HepG2 (cell line): Measurements from ENCODE around the gene DGCR2. TPM values are rescaled to one million over a fixed set of nuclear protein-coding genes. Genes with fewer than 3 reads are reported as not detected.
A peak's percentile ranks its signal among the peaks of the same experiment; 100 is the strongest.

Source experiments
- ATAC-seq: fragments of 200-7000 bp; cut with Tn5 transposase; 3 replicates; pipeline ENCODE4 v1.9.1; 2020; ENCODE audit warnings: mild to moderate bottlenecking, moderate library complexity
- BruUV-seq: library from RNA; stranded (reverse); fragments of 400-500 nt; replicated peaks from 2 replicates; lab custom pipeline; 2021; lab: Mats Ljungman, UMichigan
- CTCF ChIA-PET: fragments of 300-600 bp; formaldehyde crosslinking; extraction: SDS; loops from one replicate; lab custom pipeline; 2021; ENCODE audit warnings: low total read pairs, inconsistent platforms, low intra/inter-chr PET ratio; lab: Yijun Ruan, JAX
- POLR2A ChIA-PET: fragments of 350-600 bp; sonication (Branson Sonifier 250); formaldehyde crosslinking; loops from one replicate; lab custom pipeline; 2020; ENCODE audit warnings: antibody characterized with exemption, inconsistent platforms; lab: Yijun Ruan, JAX
- DNase-seq: peaks from one replicate; pipeline ENCODE4 v3.0.0-alpha.2; 2015; ENCODE audit warnings: low spot score
- FAIRE-seq: peaks from 3 replicates; lab custom pipeline; 2011; peaks lifted over from hg19 to GRCh38; lab: Jason Lieb, UNC
- H2AFZ ChIP-seq: one replicate; pipeline ENCODE4 v1.6.1; 2011; ENCODE audit warnings: low read length, inconsistent platforms
- H3K27ac ChIP-seq: fragments of 300-600 bp; 3 replicates; pipeline ENCODE4 v1.8.0; 2011; ENCODE audit warnings: mixed run types, mild to moderate bottlenecking, mixed read lengths, low read length, inconsistent platforms; ENCODE audit not compliant: insufficient read depth; ENCODE audit errors: extremely low read length
- H3K27me3 ChIP-seq, 2 experiments: fragments of 200-600 bp in 1 of 2; 2 replicates in 1 of 2; 3 replicates in 1 of 2; pipeline versions ENCODE4 v1.6.0 to v1.8.0; 2011; ENCODE audit warnings: low read length in 2 of 2, mild to moderate bottlenecking in 2 of 2, moderate library complexity in 2 of 2, inconsistent platforms in 1 of 2; ENCODE audit not compliant: insufficient read depth in 2 of 2, control insufficient read depth in 1 of 2
- H3K36me3 ChIP-seq, 2 experiments: fragments of 200-600 bp in 1 of 2; replicated peaks in 1 of 2; 2 replicates in 1 of 2; 3 replicates in 1 of 2; pipeline versions ENCODE4 v1.5.1 to v1.8.0; 2011; ENCODE audit warnings: low read length in 2 of 2, inconsistent platforms in 1 of 2; ENCODE audit not compliant: insufficient read depth in 2 of 2, control insufficient read depth in 1 of 2
- H3K4me1 ChIP-seq: 2 replicates; pipeline ENCODE4 v1.5.1; 2012; ENCODE audit warnings: low read length, inconsistent platforms; ENCODE audit not compliant: insufficient read depth
- H3K4me2 ChIP-seq: 2 replicates; pipeline ENCODE4 v1.6.0; 2011; ENCODE audit warnings: low read depth, low read length, inconsistent platforms
- H3K4me3 ChIP-seq, 3 experiments: fragments of 200-600 bp in 1 of 3; sonication (generic), shearing (Covaris generic) in 1 of 3; replicated peaks in 1 of 3; 2 replicates each; pipeline ENCODE4 v1.5.1; 2011 to 2016; ENCODE audit warnings: low read length in 3 of 3, inconsistent platforms in 2 of 3, low read depth in 2 of 3, mild to moderate bottlenecking in 2 of 3, control low read depth in 1 of 3, mixed read lengths in 1 of 3; ENCODE audit not compliant: insufficient read depth in 1 of 3
- H3K79me2 ChIP-seq: one replicate; pipeline ENCODE4 v1.6.1; 2011; ENCODE audit warnings: low read length, inconsistent platforms; ENCODE audit not compliant: insufficient read depth
- H3K9ac ChIP-seq: 2 replicates; pipeline ENCODE4 v1.6.0; 2011; ENCODE audit warnings: mild to moderate bottlenecking, low read depth, low read length, inconsistent platforms; ENCODE audit not compliant: insufficient read depth
- H3K9me3 ChIP-seq: 2 replicates; pipeline ENCODE4 v1.5.1; 2012; ENCODE audit warnings: mild to moderate bottlenecking, low read length
- H4K20me1 ChIP-seq: 2 replicates; pipeline ENCODE4 v1.6.0; 2011; ENCODE audit warnings: inconsistent platforms, mild to moderate bottlenecking, low read length, moderate library complexity; ENCODE audit not compliant: insufficient read depth
- ETS1 ChIP-seq: sonication (generic); formaldehyde crosslinking; IDR thresholded peaks from 2 replicates; pipeline ENCODE4 v1.4.0; 2020; ENCODE audit warnings: missing genetic modification reagents
- ETV6 ChIP-seq: sonication (generic); formaldehyde crosslinking; conservative IDR thresholded peaks from 2 replicates; pipeline ENCODE4 v1.4.0; 2020; ENCODE audit warnings: missing genetic modification reagents
- HOXA9 ChIP-seq: sonication (generic); formaldehyde crosslinking; IDR thresholded peaks from 2 replicates; pipeline ENCODE4 v1.8.1; 2022; ENCODE audit warnings: missing genetic modification reagents, mild to moderate bottlenecking, moderate library complexity, borderline replicate concordance
- KLF6 ChIP-seq: IDR thresholded peaks from 2 replicates; pipeline ENCODE4 v1.8.0; 2016; ENCODE audit warnings: missing biosample characterization, missing genetic modification reagents
- MXD1 ChIP-seq: sonication (generic); formaldehyde crosslinking; IDR thresholded peaks from 2 replicates; pipeline ENCODE4 v1.4.0; 2020; ENCODE audit warnings: mild to moderate bottlenecking, missing genetic modification reagents
- MXD4 ChIP-seq: IDR thresholded peaks from 2 replicates; pipeline ENCODE4 v1.6.1; 2016; ENCODE audit warnings: mild to moderate bottlenecking, missing biosample characterization, missing genetic modification reagents
- MYPOP ChIP-seq: sonication (generic); formaldehyde crosslinking; IDR thresholded peaks from 2 replicates; pipeline ENCODE4 v1.8.1; 2023; ENCODE audit warnings: mild to moderate bottlenecking, moderate library complexity, missing genetic modification reagents
- RAD51 ChIP-seq: fragments of 450-650 bp; IDR thresholded peaks from 2 replicates; pipeline ENCODE4 v1.6.1; 2016; ENCODE audit warnings: borderline replicate concordance
- ZBTB43 ChIP-seq: sonication (generic); formaldehyde crosslinking; conservative IDR thresholded peaks from 2 replicates; pipeline ENCODE4 v1.4.0; 2020; ENCODE audit warnings: missing genetic modification reagents
- ZFP91 ChIP-seq: sonication (generic); formaldehyde crosslinking; IDR thresholded peaks from 2 replicates; pipeline ENCODE4 v1.9.0; 2022; ENCODE audit warnings: missing genetic modification reagents, mild to moderate bottlenecking, borderline replicate concordance
- ZFY ChIP-seq: sonication (generic); formaldehyde crosslinking; IDR thresholded peaks from 2 replicates; pipeline ENCODE4 v1.4.0; 2020; ENCODE audit warnings: missing genetic modification reagents
- ZNF75D ChIP-seq: sonication (generic); formaldehyde crosslinking; IDR thresholded peaks from 2 replicates; pipeline ENCODE4 v1.8.1; 2023; ENCODE audit warnings: missing genetic modification reagents, mild to moderate bottlenecking, borderline replicate concordance
- ZNF770 ChIP-seq: sonication (generic); formaldehyde crosslinking; IDR thresholded peaks from 2 replicates; pipeline ENCODE4 v1.5.0; 2020; ENCODE audit warnings: mild to moderate bottlenecking, missing genetic modification reagents
- ZSCAN21 ChIP-seq: sonication (generic); formaldehyde crosslinking; IDR thresholded peaks from 2 replicates; pipeline ENCODE4 v1.8.0; 2022; ENCODE audit warnings: mild to moderate bottlenecking, missing genetic modification reagents, moderate library complexity, borderline replicate concordance
- WGBS: methylation state at CpG from one replicate; pipeline ENCODE4 v1.1.6; 2017; ENCODE audit warnings: low lambda C conversion rate; 5-methylcytosine and 5-hydroxymethylcytosine counted together
- in situ Hi-C: cut with HindIII; loops from 2 replicates; pipeline ENCODE4 v1.10.0; 2017; ENCODE audit warnings: low pct_unique_long_range_greater_than_20kb; ENCODE audit not compliant: extremely low pct_ligation_motif_present
- intact Hi-C: fragments of 100-400 bp; cut with micrococcal nuclease; formaldehyde crosslinking; loops from one replicate; pipeline ENCODE4 v1.10.0; 2022; ENCODE audit not compliant: unreplicated experiment
- polyA plus RNA-seq, 8 experiments: library from polyadenylated mRNA; depleted of rRNA in 3 of 8; stranded (reverse) in 7 of 8; unstranded in 1 of 8; fragments of >200 nt; fragmentation: Illumina TruSeq in 4 of 8; extraction: Trizol in 4 of 8; gene quantifications; 2 replicates each; pipeline versions ENCODE4 v1.2.1 to v1.2.3, GENCODE V29; 2011 to 2016; ENCODE audit warnings: low read depth in 4 of 8, missing spikeins in 1 of 8, mixed read lengths in 1 of 8; ENCODE audit not compliant: insufficient read depth in 1 of 8
- total RNA-seq, 5 experiments: library from RNA; depleted of rRNA; stranded (reverse); fragments of >200 nt; fragmentation: Illumina TruSeq; extraction: Trizol; gene quantifications; 2 replicates each; pipeline ENCODE4 v1.2.3, GENCODE V29; 2016; ENCODE audit warnings: low read depth in 1 of 5

DGCR2 gene
- total and polyA plus RNA-seq, 2 of the 13 experiments (the other 11 are each of a cell fraction or from before 2014, with no cell fraction given): 23.1 to 35.3 TPM

GRCh38 chr22:19121631-19122142 lies 525 bp downstream of the DGCR2 start:
- intact Hi-C loops (no loop called here), in situ Hi-C loops (no loop called here)
- Histone ChIP-seq H3K9me3 (no peaks in the 10 kb centered on the region), H3K4me3 (peak overlapping the region; percentile 90 to 97 (median 97)), H3K36me3 (peaks cover 4 to 12% of the 10 kb centered on the region in 2 experiments; a peak in 3 of 5 replicates), H4K20me1 (peaks cover 42% of the 10 kb centered on the region), H3K27ac (peak overlapping the region; percentile 87), H3K4me2 (peak overlapping the region; percentile 94), H3K4me1 (peaks cover 68% of the 10 kb centered on the region), H3K9ac (peak overlapping the region; percentile 93), H2AFZ (no peak overlapping the region), H3K27me3 (peaks cover 2 to 25% of the 10 kb centered on the region in 2 experiments; a peak in 4 of 5 replicates), H3K79me2 (peaks cover 49% of the 10 kb centered on the region)
- whole genome bisulfite sequencing: 2% methylated on average over 9 of the region's 47 CpGs
- BruUV-seq: no TSS peak
- FAIRE-seq (no peak), DNase-seq (no peak), ATAC-seq (peak; percentile 44)
- ChIA-PET CTCF (no interaction called here), POLR2A (interaction anchor here (1.0 to 4.1 kb wide), 8 partner anchors 11 to 358 kb away, joined by 3 to 22 read pairs (median 4); partner anchors contain the start of genes CDC45, CLTCL1, ESS2 and SLC25A1)
- TF ChIP-seq ZFP91 (CRISPR knock-in tag): 0 out of 2 replicates have a peak, but pooled peaks have one; percentile 36
- no peak for TF ChIP-seq KLF6 (CRISPR knock-in tag)
- TF ChIP-seq ZSCAN21: peak; percentile 45; the same call in 1 of the 2 replicates
- 0 out of 2 replicates have a peak, but pooled peaks have one; percentile 8 for TF ChIP-seq ZNF770 (CRISPR knock-in tag)
- peak; percentile 51; the same call in 1 of the 2 replicates for TF ChIP-seq MYPOP (CRISPR knock-in tag)
- no peak for TF ChIP-seq ETV6
- TF ChIP-seq ETS1 (CRISPR knock-in tag): no peak
- TF ChIP-seq ZBTB43: no peak
- no peak for TF ChIP-seq RAD51
- no peak for TF ChIP-seq HOXA9 (CRISPR knock-in tag)
- TF ChIP-seq MXD4: peak; percentile 9; the same call in 1 of the 2 replicates
- TF ChIP-seq MXD1 (CRISPR knock-in tag): peak; percentile 36; the same call in 1 of the 2 replicates
- no peak for TF ChIP-seq ZNF75D (CRISPR knock-in tag)
- TF ChIP-seq ZFY (CRISPR knock-in tag): peak; percentile 71
